Stimulated activated CD4-positive, alpha-beta T cell treated with anti-CD3 and anti-CD28 coated beads, TNF-alpha, amount 100 ng/mL, for 4 hours (primary cell): ENCODE results near the gene CNST.
"Not testable (repeated sequence)": the region's sequence is repeated elsewhere in the genome, so short reads cannot be mapped to it uniquely, and the experiment has no call there.

Source experiments
- DNase-seq, 3 experiments: peaks; one replicate each; pipeline ENCODE4 v3.0.0-alpha.2; 2020; ENCODE audit warnings: low read depth in 3 of 3

The CNST gene

GRCh38 chr1:246622035-246622652 is 55.9 kb downstream of the CNST start:
- no peak for DNase-seq

GRCh38 chr1:246624091-246624490 is 57.8 kb downstream of the CNST start:
- DNase-seq: no peak

DNA sequence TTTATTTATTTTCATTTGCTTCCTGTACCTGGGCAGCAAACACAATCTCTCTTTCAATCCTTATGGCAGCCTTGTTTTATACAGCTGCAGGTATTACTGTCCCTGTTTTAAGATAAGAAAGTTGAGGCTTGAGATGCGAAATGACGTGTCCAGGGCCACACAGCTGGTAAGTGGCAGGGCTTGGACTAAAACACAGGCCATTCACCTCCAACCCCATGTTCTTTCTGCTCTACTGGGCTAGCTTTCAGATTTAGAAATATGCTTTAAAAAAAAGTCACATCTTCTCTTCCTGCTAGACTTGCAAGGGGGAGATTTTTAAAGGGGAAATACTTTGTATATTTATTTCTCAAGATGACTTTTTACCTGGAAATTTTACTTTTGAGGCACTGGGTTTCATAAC is 62.8 kb downstream of the CNST start:
- DNase-seq: no peak

- no peak for DNase-seq
Measured at GRCh38 chr1:246629976-246630375, 63.7 kb downstream of the CNST start.

GRCh38 chr1:246631426-246631825 is 65.2 kb downstream of the CNST start:
- no peak for DNase-seq

DNA sequence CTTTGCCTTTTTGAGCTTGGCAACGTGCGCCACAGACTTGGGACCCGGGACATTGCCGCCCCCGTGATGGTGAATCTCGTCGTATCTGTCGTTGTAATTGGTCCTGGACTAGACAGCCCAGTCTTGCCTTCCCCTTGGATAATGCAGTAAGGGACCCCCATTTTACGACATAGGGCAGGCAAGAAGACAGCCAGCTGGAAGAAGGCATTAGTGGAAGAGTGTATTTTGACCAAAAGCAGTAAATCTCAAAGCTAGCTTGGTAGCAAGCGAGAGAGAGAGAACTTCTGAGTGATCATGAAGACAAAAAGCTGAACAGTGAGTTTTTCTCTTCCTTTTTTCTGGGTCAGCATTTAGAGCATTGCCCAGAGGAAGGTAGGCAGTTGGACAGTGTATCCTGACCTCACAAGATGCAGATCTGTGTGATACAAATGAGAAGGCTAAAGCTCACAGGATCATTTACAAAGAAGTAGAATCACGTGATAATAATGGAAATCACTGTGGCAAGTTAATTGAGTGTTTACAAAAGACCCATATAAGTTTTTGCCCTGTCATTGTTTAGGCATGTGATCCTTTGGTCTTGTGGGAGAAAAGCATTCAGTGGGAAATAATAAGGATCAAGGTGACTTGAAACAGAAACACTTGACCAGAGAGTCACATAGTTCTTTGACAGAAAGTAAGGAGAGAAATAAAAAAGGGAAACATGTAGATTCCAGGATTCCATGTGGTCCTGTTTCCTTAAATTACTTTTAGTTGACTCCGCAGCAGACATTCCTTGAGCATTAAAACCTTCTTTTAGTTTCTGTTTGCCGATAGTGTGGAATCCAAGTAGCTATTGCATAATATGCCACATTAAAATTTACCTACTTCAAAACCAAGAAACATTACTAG is 66.3 kb downstream of the CNST start:
- no peak for DNase-seq

DNA sequence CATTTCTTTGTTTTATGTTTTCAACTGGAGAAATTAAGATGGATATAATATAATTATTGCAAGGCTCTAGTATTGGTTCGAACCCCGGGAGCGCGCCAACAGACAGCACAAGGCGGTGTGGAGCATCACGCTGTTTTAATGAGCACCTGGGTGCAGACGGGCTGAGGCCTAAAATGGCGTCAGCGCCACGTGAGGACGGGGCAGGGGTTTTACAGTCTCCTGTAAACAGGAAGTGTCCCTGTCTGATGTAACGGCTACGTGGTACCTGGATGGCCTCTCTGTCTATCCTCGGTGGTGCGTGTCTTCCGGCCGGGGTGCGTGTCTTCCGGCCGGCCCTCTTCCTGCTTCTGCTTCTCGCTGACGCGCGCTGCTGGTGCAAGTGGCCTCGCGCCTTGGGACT is 68.4 kb downstream of the CNST start:
- DNase-seq: not testable (repeated sequence)

- DNase-seq: no peak
Measured at GRCh38 chr1:246638941-246639655, 72.8 kb downstream of the CNST start.

DNA sequence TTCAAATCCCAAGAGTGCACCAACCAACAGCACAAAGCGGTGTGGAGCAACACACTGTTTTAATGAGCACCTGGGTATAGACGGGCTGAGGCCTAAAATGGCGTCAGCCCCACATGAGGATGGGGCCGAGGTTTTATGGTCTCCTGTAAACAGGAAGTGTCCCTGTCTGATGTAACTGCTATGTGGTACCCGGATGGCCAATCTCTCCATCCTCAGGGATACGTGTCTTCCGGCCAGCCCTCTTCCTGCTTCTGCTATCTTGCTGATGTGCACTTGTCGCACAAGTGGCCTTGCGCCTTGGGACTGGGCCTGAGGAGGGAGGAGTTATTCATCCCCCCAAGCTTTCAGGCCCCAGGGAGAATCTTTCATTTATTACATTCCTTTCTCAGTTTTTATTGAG is 73.5 kb downstream of the CNST start:
- no peak for DNase-seq

DNA sequence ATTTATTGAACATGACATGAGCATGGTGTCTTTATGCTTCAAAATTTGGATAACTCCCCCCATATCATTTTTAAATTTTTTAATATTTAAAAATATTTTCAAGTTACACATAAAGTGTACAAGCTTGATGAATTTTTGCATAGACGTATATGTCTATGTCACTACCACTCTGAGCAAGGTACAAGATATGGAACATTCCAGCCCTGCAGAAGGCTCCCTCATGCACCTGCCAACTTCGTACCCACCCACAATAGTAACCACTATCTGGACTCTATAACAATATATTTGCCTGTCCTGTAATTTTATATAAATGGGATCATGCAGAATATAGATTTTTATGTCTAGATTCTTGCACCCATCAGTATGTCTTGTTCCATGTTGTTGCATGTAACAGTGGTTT is 74.5 kb downstream of the CNST start:
- DNase-seq: no peak

DNA sequence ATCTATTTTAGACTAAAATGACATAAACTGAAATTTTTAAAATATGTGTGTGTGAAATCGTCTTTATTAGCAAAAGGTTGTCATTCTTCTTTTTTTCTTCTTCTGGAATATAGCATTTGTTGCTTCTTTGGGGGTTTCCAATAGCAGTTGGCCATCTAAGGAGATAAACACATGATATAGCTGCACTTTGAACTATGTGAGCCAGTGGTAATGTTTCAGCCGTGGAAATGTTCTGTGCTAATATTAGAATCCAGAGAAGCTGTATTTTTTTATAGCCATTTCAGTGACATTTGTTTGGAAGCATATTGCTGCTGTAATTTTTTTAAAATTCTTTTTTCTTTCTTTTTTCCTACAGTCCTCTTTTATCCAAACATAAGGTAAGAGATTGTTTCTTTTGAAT is 75.1 kb downstream of the CNST start:
- DNase-seq: no peak

DNA sequence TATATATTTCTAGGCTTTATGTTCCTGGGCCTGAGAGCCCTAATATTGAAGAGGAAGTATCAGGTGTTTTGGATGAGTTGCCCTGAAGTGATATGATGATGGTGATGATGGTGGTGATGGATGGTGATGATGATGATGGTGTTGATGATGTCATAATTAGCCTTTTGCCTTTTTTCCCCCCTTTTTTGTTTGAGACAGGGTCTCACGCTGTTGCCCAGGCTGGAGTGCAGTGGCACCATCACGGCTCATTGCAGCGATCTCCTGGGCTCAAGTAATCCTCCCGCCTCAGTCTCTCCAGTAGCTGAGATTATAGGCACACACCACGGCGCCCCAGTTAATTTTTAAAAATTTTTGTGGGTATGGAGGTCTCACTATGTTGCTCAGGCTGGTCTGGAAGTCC is 76.5 kb downstream of the CNST start:
- DNase-seq: no peak

- DNase-seq: no peak
Measured at GRCh38 chr1:246647113-246647512, 80.9 kb downstream of the CNST start.

DNA sequence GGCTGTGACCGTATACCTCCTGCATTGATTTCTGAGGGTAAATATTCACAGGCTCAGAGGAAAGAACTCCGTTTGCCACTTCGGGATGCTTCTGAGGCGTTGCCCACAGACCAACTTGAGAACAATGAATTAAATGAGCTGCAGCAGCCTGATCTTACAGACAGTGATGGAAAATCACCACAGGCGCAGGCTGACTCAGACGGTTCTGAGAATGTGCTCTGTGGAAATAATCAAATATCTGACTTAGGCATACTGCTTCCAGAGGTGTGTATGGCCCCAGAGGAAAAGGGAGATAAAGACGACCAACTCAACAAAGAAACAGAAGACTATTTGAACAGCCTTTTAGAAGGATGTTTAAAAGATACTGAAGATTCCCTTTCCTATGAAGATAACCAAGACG is 81.3 kb downstream of the CNST start:
- DNase-seq: no peak

DNA sequence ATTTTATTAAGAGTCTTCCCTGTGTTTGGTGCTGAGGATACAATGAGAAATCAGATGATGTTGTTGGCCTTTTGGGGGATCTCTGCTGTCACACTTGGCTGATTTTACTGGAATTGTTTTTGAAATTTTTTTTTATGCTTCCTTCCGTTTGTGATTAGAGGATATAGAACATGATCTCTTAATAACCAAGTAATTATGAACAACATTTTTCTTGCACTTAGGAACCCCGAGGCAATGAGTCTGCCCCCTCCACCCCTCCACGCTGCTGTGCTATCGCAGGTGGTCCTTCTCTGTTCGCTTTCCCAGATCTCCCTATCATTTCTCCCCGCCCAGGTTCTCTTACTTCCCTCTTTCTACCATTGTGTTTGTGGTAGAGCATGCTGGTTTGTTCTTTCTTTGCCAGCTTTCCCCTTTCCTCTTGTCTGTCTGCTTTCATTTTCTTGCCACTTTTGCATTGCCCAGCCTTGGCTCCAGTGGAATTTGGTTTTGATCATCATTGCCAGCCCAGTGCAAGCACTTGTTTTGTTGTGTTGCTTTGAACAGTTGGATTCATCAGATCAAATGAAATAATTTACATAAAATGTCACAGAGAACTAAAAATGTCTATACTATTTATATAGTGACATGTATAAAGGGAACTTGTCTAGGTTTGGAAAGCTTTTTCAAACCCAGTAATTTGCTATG is 84.9 kb downstream of the CNST start:
- no peak for DNase-seq

- DNase-seq: no peak
Measured at GRCh38 chr1:246658567-246658966, 92.3 kb downstream of the CNST start.

DNA sequence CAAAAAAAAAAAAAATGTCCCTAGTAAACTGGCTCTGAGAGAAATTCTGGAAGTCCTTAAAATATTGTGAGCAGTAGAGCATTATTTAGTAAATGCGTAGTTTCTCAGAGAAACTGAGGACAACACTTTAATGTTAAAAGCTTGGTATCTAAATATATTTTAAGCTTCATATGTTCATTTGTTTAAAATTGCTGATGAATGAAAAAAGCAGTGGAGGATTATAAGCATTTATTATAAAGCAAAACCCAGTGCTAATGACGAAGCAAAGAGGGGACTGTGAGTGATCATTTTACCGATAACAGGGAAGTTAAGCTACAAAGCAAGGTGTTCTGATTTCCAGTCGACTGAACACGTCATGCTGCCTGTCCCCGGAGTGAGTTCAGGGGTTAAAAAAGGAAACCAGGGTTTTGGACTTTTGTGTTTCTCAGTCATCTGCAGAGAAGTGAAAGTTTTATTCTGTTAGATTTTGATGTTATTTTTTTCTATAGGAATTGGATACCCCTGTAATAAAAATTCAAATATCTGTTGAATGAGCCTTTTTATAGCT is 93.4 kb downstream of the CNST start:
- DNase-seq: no peak

DNA sequence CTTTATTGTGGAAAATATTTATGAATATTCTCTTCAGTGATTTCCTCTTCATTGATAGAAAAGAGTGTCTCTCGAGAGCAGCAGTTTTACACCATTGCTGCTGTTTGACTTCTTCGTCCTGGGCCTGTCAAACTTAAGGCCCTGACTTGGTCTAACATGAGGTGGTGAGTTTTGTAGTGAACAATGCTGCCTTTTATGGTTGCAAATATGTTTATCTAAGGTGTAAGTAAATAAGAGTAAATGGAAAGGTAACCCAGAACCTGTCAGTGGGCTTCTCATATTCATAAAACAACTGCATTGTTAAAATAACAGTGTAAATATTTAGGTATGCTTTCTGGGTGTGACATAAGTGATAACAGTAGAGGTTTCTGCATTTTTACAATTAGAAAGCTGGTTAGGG is 95.2 kb downstream of the CNST start:
- no peak for DNase-seq

DNA sequence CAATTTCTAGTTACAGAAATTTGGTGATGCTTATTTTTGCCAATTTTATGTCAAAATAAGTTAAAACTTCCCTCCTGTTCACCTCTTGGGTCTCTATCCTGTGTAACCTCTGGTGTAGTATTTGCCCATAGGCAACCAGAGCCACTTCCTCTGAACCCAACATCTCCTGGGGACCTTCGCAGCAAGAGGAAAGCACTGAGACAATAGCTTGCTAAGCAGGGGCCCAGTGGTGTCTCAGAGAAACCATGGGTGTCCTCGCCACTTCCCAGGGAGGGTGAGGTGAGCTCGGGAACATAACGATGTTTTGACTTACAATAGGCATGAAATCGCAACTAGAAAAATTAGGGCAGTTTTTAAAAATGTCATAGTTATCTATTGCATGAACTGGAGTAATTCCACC is 101.5 kb downstream of the CNST start:
- DNase-seq: no peak

DNA sequence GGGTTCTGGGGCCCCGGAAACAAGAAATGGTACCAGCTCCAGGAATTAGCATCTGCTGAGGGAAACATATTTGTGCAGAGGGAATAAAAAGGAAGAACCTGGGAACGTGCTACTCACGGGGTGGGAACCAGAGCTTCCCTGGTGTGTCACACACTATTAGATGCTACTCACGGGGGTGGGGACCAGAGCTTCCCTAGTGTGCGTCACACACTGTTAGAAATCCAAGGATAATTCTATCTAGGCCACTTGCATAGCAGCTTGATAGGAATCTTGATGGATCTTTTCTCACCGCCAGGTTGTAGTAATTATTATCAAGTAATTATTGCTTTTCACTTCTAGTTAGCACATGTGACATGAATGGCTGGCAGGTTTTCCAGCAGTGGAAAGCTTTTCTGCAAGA is 103.4 kb downstream of the CNST start:
- no peak for DNase-seq

DNA sequence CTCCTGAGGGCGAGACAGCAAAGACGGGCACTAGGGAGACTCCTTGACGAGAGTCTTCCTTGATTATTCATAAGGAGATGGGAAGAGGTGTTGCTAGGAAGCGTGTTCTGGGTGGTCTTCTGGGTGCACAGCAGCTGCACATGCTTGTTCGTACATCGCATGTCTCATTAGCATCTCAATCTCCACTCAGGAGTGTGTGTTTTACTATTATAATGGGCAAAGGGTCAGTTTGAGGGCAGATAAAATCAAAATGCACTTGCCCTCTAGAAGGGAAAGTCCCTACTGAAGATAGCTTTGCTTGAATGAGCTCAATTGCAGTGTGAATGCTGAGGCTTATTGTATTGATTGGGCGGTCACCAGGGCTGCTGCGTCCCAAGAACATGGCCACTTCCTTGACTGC is 107.8 kb downstream of the CNST start:
- no peak for DNase-seq

- DNase-seq: no peak
Measured at GRCh38 chr1:246677842-246678241, 111.6 kb downstream of the CNST start.
